Measurements from ENCODE around the gene SCN1B. TPM values are rescaled to one million over a fixed set of nuclear protein-coding genes. Genes with fewer than 3 reads are reported as not detected.
A peak's percentile ranks its signal among the peaks of the same experiment; 100 is the strongest.

Gene SCN1B
- total and polyA plus RNA-seq, 2 of the 13 experiments (the other 11 are each of a cell fraction or from before 2014, with no cell fraction given) = 2.7 to 20.1 TPM

DNA sequence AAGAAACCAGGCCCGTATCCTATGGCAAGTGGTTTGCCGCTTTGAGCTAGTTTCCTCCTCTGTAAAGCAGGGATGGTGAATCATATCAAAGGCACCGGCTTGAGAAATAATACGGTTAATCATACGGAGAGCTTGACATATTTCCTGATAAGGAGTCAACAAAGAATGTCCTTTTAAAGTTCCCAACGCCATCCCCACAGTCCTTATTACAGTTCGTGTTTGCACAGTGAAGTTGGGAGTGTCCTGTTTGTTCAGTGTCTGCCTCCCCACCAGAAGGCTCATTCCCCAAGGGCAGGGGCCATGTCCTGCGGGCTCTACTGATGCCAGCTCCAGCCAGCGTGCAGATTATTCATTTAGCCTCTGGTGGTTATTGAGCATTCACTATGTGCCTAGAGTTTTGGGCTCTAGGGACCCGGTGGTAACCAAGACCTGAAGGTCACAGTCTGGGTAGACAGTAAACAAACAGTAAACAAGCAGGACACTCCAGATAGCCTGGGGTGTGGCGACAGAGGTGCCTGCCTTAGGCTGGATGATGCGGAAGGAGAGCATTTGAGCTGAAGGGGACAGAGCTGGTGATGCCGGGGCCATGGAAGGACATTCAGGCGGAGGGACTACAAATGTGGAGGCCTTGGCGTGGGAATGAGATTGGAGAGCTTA is 23.8 kb upstream of the SCN1B start (continued):
- TF ChIP-seq ZNF512B (CRISPR knock-in tag; IDR thresholded peaks at IDR 0.05; ENCODE audit: borderline replicate concordance) (peak; percentile 98), ZBTB14 (CRISPR knock-in tag; IDR thresholded peaks at IDR 0.05) (no peak), AGO1 (IDR thresholded peaks at IDR 0.05; ENCODE audit: low read depth, low read length, poor library complexity, severe bottlenecking) (no peak), ZNF160 (CRISPR knock-in tag; IDR thresholded peaks at IDR 0.05) (no peak), ZNF432 (CRISPR knock-in tag; IDR thresholded peaks at IDR 0.05; ENCODE audit: borderline replicate concordance) (no peak), ZC3H4 (CRISPR knock-in tag; IDR thresholded peaks at IDR 0.05; ENCODE audit: borderline replicate concordance) (peak; percentile 61), RFXANK (CRISPR knock-in tag; IDR thresholded peaks at IDR 0.05) (0 out of 2 replicates have a peak, but pooled peaks have one; percentile 37), MEIS2 (CRISPR knock-in tag; IDR thresholded peaks at IDR 0.05) (peak; percentile 94), HNRNPL (IDR thresholded peaks at IDR 0.05; ENCODE audit: low read depth, low read length) (no peak), AHDC1 (CRISPR knock-in tag; IDR thresholded peaks at IDR 0.05; ENCODE audit: borderline replicate concordance) (peak; percentile 90), KAT7 (CRISPR knock-in tag; IDR thresholded peaks at IDR 0.05; ENCODE audit: borderline replicate concordance) (no peak), ZNF841 (CRISPR knock-in tag; IDR thresholded peaks at IDR 0.05; ENCODE audit: borderline replicate concordance) (0 out of 2 replicates have a peak, but pooled peaks have one; percentile 37), CCAR2 (optimal IDR thresholded peaks at IDR 0.05; ENCODE audit: low read depth, low read length) (peak; percentile 37), SP140L (CRISPR knock-in tag; IDR thresholded peaks at IDR 0.05; ENCODE audit: borderline replicate concordance) (0 out of 2 replicates have a peak, but pooled peaks have one; percentile 41), RCOR2 (CRISPR knock-in tag; IDR thresholded peaks at IDR 0.05) (peak; percentile 87), NR0B2 (CRISPR knock-in tag; IDR thresholded peaks at IDR 0.05) (no peak), EEA1 (CRISPR knock-in tag; IDR thresholded peaks at IDR 0.05; ENCODE audit: borderline replicate concordance) (no peak), PRPF4 (IDR thresholded peaks at IDR 0.05; ENCODE audit: low read depth, low read length, poor library complexity, severe bottlenecking) (no peak), ELF1 (CRISPR knock-in tag; IDR thresholded peaks at IDR 0.05) (no peak; the same call in 1 of the 2 replicates), KMT2A (CRISPR knock-in tag; IDR thresholded peaks at IDR 0.05) (no peak)
